B cell (primary cell): ENCODE measurements around the gene ZNF189. TPM values are rescaled to one million over a fixed set of nuclear protein-coding genes. Genes with fewer than 3 reads are reported as not detected.
"Not testable (repeated sequence)": the region's sequence is repeated elsewhere in the genome, so short reads cannot be mapped to it uniquely, and the experiment has no call there.

Experiments used
- ATAC-seq: fragments of 200-7000 bp; cut with Tn5 transposase; one replicate; pipeline ENCODE4 v1.10.0; 2021; ENCODE audit warnings: low read depth, mild to moderate bottlenecking, moderate number of reproducible peaks, moderate library complexity
- CTCF ChIA-PET: fragments of 350-600 bp; sonication (Branson Sonifier 250); formaldehyde crosslinking; loops from one replicate; lab custom pipeline; 2021; ENCODE audit warnings: antibody characterized with exemption, inconsistent platforms; lab: Charles Lee
- POLR2A ChIA-PET: fragments of 350-600 bp; sonication (Branson Sonifier 250); formaldehyde crosslinking; loops from one replicate; lab custom pipeline; 2021; ENCODE audit warnings: antibody characterized with exemption; lab: Charles Lee
- DNase-seq: peaks from one replicate; pipeline ENCODE4 v3.0.0; 2013
- H2AFZ ChIP-seq: 2 replicates; pipeline ENCODE4 v1.6.1; 2012; ENCODE audit warnings: mild to moderate bottlenecking, low read depth, low read length; ENCODE audit not compliant: insufficient read depth, poor library complexity, severe bottlenecking
- H3K27ac ChIP-seq, 2 donors: 1 replicate in 1 of 2; 2 replicates in 1 of 2; pipeline ENCODE4 v1.5.1; 2012 to 2013; ENCODE audit warnings: low read length in 2 of 2, mild to moderate bottlenecking in 2 of 2, moderate library complexity in 1 of 2
- H3K27me3 ChIP-seq, 4 experiments: fragments of 200-600 bp in 1 of 4; sonication (generic) in 1 of 4; replicated peaks in 1 of 4; 1 replicate in 2 of 4; 2 replicates in 2 of 4; pipeline versions ENCODE4 v1.6.1 to v1.7.0; 2013 to 2016; ENCODE audit warnings: low read length in 3 of 4, mild to moderate bottlenecking in 2 of 4, mixed read lengths in 1 of 4, moderate library complexity in 1 of 4; ENCODE audit not compliant: insufficient read depth in 4 of 4, control insufficient read depth in 3 of 4; ENCODE audit errors: control extremely low read depth in 1 of 4
- H3K36me3 ChIP-seq, 2 experiments: replicated peaks in 1 of 2; 1 replicate in 1 of 2; 2 replicates in 1 of 2; pipeline versions ENCODE4 v1.6.1 to v1.7.1; 2013; ENCODE audit warnings: low read length in 1 of 2; ENCODE audit not compliant: insufficient read depth in 2 of 2, control insufficient read depth in 1 of 2; ENCODE audit errors: control extremely low read depth in 1 of 2, extremely low read depth in 1 of 2
- H3K4me1 ChIP-seq, 2 donors: fragments of 200-600 bp in 1 of 2; sonication (generic) in 1 of 2; 1 replicate in 1 of 2; 2 replicates in 1 of 2; pipeline versions ENCODE4 v1.5.1 to v1.6.1; 2013 to 2017; ENCODE audit warnings: low read length in 2 of 2; ENCODE audit not compliant: control insufficient read depth in 2 of 2, insufficient read depth in 2 of 2
- H3K4me2 ChIP-seq: replicated peaks from 2 replicates; pipeline ENCODE3; 2012; ENCODE audit warnings: mild to moderate bottlenecking, low read depth, low read length; ENCODE audit not compliant: poor library complexity, severe bottlenecking
- H3K4me3 ChIP-seq, 5 experiments: fragments of 200-600 bp in 1 of 5; sonication (generic) in 1 of 5; 1 replicate in 3 of 5; 2 replicates in 2 of 5; pipeline versions ENCODE4 v1.5.1 to v1.7.0; 2011 to 2016; ENCODE audit warnings: low read length in 4 of 5, mild to moderate bottlenecking in 4 of 5, low read depth in 2 of 5, control low read depth in 1 of 5, moderate library complexity in 1 of 5; ENCODE audit not compliant: insufficient read depth in 1 of 5; ENCODE audit errors: control extremely low read depth in 1 of 5, extremely low read depth in 1 of 5
- H3K79me2 ChIP-seq: fragments of 200-600 bp; sonication (generic); one replicate; pipeline ENCODE4 v1.6.0; 2016; ENCODE audit warnings: low read length; ENCODE audit not compliant: control insufficient read depth, insufficient read depth
- H3K9ac ChIP-seq: fragments of 200-600 bp; sonication (generic); 2 replicates; pipeline ENCODE4 v1.6.1; 2017; ENCODE audit warnings: mild to moderate bottlenecking, low read length, moderate library complexity
- H3K9me3 ChIP-seq, 3 donors: one replicate each; pipeline versions ENCODE4 v1.6.1 to v1.7.1; 2013; ENCODE audit warnings: low read length in 2 of 3; ENCODE audit not compliant: control insufficient read depth in 2 of 3, insufficient read depth in 1 of 3; ENCODE audit errors: control extremely low read depth in 1 of 3
- H4K20me1 ChIP-seq: 2 replicates; pipeline ENCODE4 v1.6.0; 2012; ENCODE audit warnings: mild to moderate bottlenecking, low read length; ENCODE audit not compliant: insufficient read depth, control insufficient read depth, poor library complexity, severe bottlenecking
- H3K27ac Mint-ChIP-seq: one replicate; pipeline ENCODE4 v1.8.0; 2021; ENCODE audit warnings: mixed read lengths
- H3K27me3 Mint-ChIP-seq: one replicate; pipeline ENCODE4 v1.8.0; 2021; ENCODE audit warnings: mixed read lengths
- H3K4me1 Mint-ChIP-seq: one replicate; pipeline ENCODE4 v1.8.0; 2021; ENCODE audit warnings: mixed read lengths
- H3K4me3 Mint-ChIP-seq: one replicate; pipeline ENCODE4 v1.8.0; 2021; ENCODE audit warnings: mixed read lengths
- H3K9me3 Mint-ChIP-seq: one replicate; pipeline ENCODE4 v1.8.0; 2022; ENCODE audit warnings: mixed read lengths; ENCODE audit not compliant: insufficient read depth
- EZH2 ChIP-seq: IDR thresholded peaks from 2 replicates; pipeline ENCODE4 v1.6.1; 2012; ENCODE audit warnings: borderline replicate concordance, low read depth, mild to moderate bottlenecking, moderate library complexity, low read length; ENCODE audit not compliant: insufficient read depth, poor library complexity, severe bottlenecking
- WGBS: methylation state at CpG from one replicate; pipeline ENCODE4 v1.1.5; 2013; ENCODE audit warnings: missing lambda C conversion rate; ENCODE audit not compliant: insufficient coverage; 5-methylcytosine and 5-hydroxymethylcytosine counted together
- intact Hi-C: fragments of 100-400 bp; cut with micrococcal nuclease; formaldehyde crosslinking; loops from one replicate; pipeline ENCODE4 v1.10.0; 2022
- polyA plus RNA-seq: library from polyadenylated mRNA; depleted of rRNA; stranded (reverse); fragments of >200 nt; gene quantifications from 2 replicates; pipeline ENCODE4 v1.2.3, GENCODE V29; 2012
- total RNA-seq, 2 donors: library from RNA; stranded (reverse); fragments of 120-200 nt in 1 of 2; gene quantifications; 1 replicate in 1 of 2; 2 replicates in 1 of 2; pipeline versions ENCODE4 v1.2.3 to v1.2.4, GENCODE V29; 2013 to 2022
- TF ChIP-seq, protein P1 (sequence below): fragments of 200-600 bp; IDR thresholded peaks from one replicate; pipeline ENCODE4 v1.8.0; 2022; ENCODE audit warnings: antibody characterized with exemption, mild to moderate bottlenecking

ZNF189 gene
- total and polyA plus RNA-seq, 2 donors (not counting 1 experiment from before 2014, with no cell fraction given), result 4.0 to 25.7 TPM

DNA sequence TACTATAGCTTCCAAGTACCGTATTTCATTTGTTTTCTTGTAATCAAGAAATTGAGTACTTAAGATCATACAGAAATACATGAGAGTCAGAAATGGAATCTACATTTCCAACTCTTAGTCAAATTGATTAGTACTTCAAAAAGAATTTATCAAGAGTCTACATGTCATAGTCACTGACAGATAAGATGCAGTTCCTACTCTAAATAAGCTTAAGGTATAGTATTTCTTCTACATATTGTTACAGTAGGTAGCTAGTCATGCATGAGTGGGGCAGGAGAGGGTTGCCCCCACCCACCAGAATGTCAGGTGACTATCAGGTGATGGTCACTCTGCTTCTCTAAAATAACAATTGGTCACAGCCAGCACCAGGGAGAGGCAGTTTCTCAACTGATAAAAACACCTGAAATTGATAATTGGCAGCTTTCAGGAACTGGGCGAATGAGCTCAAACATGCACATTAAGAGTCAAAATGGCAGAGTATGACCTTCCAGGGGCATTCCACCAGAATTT, 16.8 kb upstream of the ZNF189 start:
- POLR2A ChIA-PET, result no interaction called here
- H3K27me3 ChIP-seq, result no peaks in the 10 kb centered on the region
- no peak for DNase-seq
- Mint-ChIP-seq H3K9me3 (peaks cover 9% of the 10 kb centered on the region), H3K4me1 (no peaks in the 10 kb centered on the region), H3K27ac (no peak overlapping the region), H3K4me3 (no peak overlapping the region), H3K27me3 (peaks cover 16% of the 10 kb centered on the region)
- CTCF ChIA-PET, result no interaction called here
- intact Hi-C loops, result no loop called here
- H2AFZ ChIP-seq, result no peak overlapping the region
- no peaks in the 10 kb centered on the region for H3K79me2 ChIP-seq
- no peak overlapping the region for H3K4me2 ChIP-seq
- H3K9ac ChIP-seq, result no peak overlapping the region
- ATAC-seq, result no peak
- H4K20me1 ChIP-seq, result no peaks in the 10 kb centered on the region
- no peaks in the 10 kb centered on the region for H3K36me3 ChIP-seq
- H3K9me3 ChIP-seq, result peaks cover 0 to 6% (median 0%) of the 10 kb centered on the region in 3 donors
- TF ChIP-seq, protein P1, sequence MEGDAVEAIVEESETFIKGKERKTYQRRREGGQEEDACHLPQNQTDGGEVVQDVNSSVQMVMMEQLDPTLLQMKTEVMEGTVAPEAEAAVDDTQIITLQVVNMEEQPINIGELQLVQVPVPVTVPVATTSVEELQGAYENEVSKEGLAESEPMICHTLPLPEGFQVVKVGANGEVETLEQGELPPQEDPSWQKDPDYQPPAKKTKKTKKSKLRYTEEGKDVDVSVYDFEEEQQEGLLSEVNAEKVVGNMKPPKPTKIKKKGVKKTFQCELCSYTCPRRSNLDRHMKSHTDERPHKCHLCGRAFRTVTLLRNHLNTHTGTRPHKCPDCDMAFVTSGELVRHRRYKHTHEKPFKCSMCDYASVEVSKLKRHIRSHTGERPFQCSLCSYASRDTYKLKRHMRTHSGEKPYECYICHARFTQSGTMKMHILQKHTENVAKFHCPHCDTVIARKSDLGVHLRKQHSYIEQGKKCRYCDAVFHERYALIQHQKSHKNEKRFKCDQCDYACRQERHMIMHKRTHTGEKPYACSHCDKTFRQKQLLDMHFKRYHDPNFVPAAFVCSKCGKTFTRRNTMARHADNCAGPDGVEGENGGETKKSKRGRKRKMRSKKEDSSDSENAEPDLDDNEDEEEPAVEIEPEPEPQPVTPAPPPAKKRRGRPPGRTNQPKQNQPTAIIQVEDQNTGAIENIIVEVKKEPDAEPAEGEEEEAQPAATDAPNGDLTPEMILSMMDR, result no peak
- TF ChIP-seq EZH2, result no peak
- no peaks in the 10 kb centered on the region for H3K4me1 ChIP-seq
- no CpG with 5 or more reads among the region's 2 CpGs for WGBS
- H3K27ac ChIP-seq, result no peak overlapping the region
- H3K4me3 ChIP-seq, result no peak overlapping the region

DNA sequence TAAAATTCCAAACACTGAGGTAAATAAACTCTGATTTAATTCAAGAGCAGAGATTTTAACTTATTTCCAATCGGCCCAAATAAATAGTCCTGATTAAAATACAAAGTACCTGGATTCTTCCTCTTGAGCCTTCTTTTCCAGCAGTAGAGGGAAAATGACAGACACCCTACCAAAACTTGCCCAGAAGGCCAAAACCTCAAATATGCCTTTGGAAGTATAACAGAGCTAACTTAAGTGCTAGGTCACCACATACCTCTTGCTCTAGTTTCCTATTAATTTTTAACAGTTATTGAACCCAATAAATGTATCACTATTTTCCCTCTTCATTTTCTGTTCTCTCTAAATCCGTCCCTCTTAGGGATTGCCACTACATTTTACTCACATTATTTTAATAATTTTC, 15.3 kb upstream of the ZNF189 start:
- TF ChIP-seq, protein P1, result no peak
- no peak for TF ChIP-seq EZH2
- Mint-ChIP-seq H3K9me3 (peaks cover 9% of the 10 kb centered on the region), H3K27me3 (peaks cover 9% of the 10 kb centered on the region), H3K4me3 (no peak overlapping the region), H3K4me1 (peaks cover 2% of the 10 kb centered on the region), H3K27ac (no peak overlapping the region)
- no peak overlapping the region for H3K4me3 ChIP-seq
- CTCF ChIA-PET, result interaction anchor here (2.2 kb wide), 1 partner anchor 10 kb away, joined by 6 read pairs; no protein-coding TSS in a partner anchor
- H3K4me2 ChIP-seq, result no peak overlapping the region
- H4K20me1 ChIP-seq, result no peaks in the 10 kb centered on the region
- H3K9ac ChIP-seq, result no peak overlapping the region
- no peak overlapping the region for H3K27ac ChIP-seq
- POLR2A ChIA-PET, result no interaction called here
- ATAC-seq (no peak), DNase-seq (no peak)
- intact Hi-C loops, result no loop called here
- peaks cover 0 to under 1% of the 10 kb centered on the region in 2 experiments for H3K36me3 ChIP-seq
- peaks cover 0 to 6% (median 0%) of the 10 kb centered on the region in 3 donors for H3K9me3 ChIP-seq
- WGBS, result 100% methylated on average over 1 of the region's 2 CpGs
- H3K79me2 ChIP-seq, result no peaks in the 10 kb centered on the region
- no peaks in the 10 kb centered on the region for H3K4me1 ChIP-seq
- no peaks in the 10 kb centered on the region for H3K27me3 ChIP-seq
- H2AFZ ChIP-seq, result no peak overlapping the region

DNA sequence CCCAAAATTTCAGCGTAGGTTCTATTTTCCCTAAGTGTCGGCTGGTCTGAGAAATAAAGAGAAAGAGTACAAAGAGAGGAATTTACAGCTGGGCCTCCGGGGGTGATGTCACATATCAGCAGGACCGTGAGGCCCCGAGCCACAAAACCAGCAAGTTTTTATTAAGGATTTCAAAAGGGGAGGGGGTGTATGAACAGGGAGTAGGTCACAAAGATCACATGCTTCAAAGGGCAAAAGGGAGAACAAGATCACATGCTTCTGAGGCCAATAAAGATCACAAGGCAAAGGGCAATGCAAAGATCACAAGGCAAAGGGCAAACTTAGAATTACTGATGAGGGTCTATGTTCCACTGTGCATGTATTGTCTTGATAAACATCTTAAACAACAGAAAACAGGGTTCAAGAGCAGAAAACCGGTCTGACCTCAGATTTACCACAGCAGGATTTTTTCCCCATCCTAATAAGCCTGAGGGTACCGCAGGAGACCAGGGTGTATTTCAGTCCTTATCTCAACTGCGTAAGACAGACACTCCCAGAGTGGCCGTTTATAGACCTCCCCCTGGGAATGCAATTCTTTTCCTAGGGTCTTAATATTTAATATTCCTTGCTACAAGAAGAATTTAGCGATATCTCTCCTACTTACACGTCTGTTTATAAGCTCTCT, 13.6 kb upstream of the ZNF189 start, which contains the start of gene BAAT:
BAAT (minus strand) TSS at position 134 of the 664 bp plus-strand sequence. CDS start 13,602 bp downstream, outside the sequence.
- H3K79me2 ChIP-seq, ATAC-seq, H3K4me1 Mint-ChIP-seq, H3K9me3 Mint-ChIP-seq, intact Hi-C loops, H3K27me3 ChIP-seq, DNase-seq, CTCF ChIA-PET, H3K9me3 ChIP-seq, H3K27ac Mint-ChIP-seq, H3K27me3 Mint-ChIP-seq, H2AFZ ChIP-seq, H4K20me1 ChIP-seq, H3K4me3 ChIP-seq, POLR2A ChIA-PET, H3K27ac ChIP-seq, H3K9ac ChIP-seq, H3K4me1 ChIP-seq, H3K4me3 Mint-ChIP-seq, H3K4me2 ChIP-seq: not testable (repeated sequence)
- WGBS, result 98% methylated on average over 11 of the region's 11 CpGs
- H3K36me3 ChIP-seq, result peaks cover 3 to 14% of the 10 kb centered on the region in 2 experiments
